HUES6 (cell line): ENCODE data around the gene TAF3.
A peak's percentile ranks its signal among the peaks of the same experiment; 100 is the strongest.

ENCODE experiments used
- H3K27ac ChIP-seq: 2 replicates; pipeline ENCODE4 v1.7.0; 2013; ENCODE audit warnings: low read depth, mild to moderate bottlenecking, low read length, inconsistent platforms
- H3K27me3 ChIP-seq: 2 replicates; pipeline ENCODE4 v1.6.1; 2013; ENCODE audit warnings: low read length; ENCODE audit not compliant: control insufficient read depth, insufficient read depth
- H3K36me3 ChIP-seq: 2 replicates; pipeline ENCODE4 v1.6.1; 2013; ENCODE audit warnings: low read length; ENCODE audit not compliant: control insufficient read depth, insufficient read depth
- H3K4me1 ChIP-seq: 2 replicates; pipeline ENCODE4 v1.6.1; 2013; ENCODE audit warnings: low read length; ENCODE audit not compliant: control insufficient read depth, insufficient read depth
- H3K4me3 ChIP-seq: 2 replicates; pipeline ENCODE4 v1.5.1; 2013; ENCODE audit warnings: low read depth, low read length
- H3K9ac ChIP-seq: one replicate; pipeline ENCODE4 v1.6.1; 2013; ENCODE audit warnings: mild to moderate bottlenecking, low read length
- H3K9me3 ChIP-seq: 2 replicates; pipeline ENCODE4 v1.6.1; 2013; ENCODE audit warnings: low read depth, low read length; ENCODE audit not compliant: control insufficient read depth, insufficient read depth

TAF3 gene

DNA sequence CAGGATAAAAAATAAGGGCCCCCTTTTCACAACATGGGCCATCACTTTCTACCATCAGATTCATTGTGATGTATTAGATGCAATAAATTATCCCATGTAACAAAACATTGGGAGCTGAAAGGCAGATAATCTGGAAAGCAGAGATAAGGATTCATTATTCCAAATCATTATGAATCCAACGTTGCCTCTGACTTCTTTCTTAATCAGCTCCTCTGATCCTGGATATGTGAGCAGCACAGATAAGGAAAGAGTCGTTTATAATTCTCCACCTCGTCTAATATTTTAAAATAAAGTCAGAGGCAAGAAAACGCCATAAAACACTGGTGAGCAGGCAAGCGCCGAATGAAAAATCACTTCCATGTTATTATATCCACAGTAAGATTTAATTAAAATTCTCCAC is 222.3 kb downstream of the TAF3 start:
- peaks cover 48% of the 10 kb centered on the region for H3K4me1 ChIP-seq
- peaks cover 100% of the 10 kb centered on the region for H3K27me3 ChIP-seq
- H3K36me3 ChIP-seq = no peaks in the 10 kb centered on the region

DNA sequence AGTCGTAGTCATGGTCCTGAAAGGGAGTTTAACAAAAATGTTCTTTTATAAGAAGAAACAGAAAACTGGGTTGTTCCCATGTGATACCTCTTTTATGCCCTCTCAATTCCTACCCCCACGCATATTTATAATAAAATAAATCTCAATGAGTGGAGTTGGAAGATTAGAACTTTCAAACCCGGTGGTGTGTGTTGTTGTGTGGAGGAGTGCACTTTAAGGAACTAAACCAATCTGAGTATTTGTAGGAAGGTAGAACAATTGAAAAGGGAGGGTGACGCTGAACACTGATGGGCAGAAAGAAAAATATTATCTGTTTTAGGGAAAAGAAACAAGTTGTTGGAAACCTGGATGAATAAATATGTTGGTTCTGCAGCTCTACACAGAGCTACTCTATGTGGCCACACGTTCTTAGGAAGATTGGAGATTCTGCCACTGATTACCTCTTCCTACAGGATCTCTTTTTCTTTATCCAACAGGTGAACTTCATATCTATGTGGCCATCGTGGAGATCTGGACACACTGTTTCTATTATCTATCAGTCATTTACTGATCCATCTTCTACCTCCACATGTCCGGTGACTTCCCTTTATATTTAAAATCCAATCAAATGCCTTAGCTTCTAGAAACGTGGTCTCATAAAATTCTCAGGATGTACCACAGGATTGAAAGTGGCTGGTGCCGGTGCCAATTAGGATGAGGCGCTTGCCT is 223.1 kb downstream of the TAF3 start:
- H3K27ac ChIP-seq = no peak overlapping the region
- no peak overlapping the region for H3K9ac ChIP-seq
- H3K4me1 ChIP-seq = peaks cover 50% of the 10 kb centered on the region
- H3K36me3 ChIP-seq = no peaks in the 10 kb centered on the region
- H3K4me3 ChIP-seq = no peak overlapping the region
- H3K27me3 ChIP-seq = peaks cover 100% of the 10 kb centered on the region
- H3K9me3 ChIP-seq = no peaks in the 10 kb centered on the region

More for the DNA sequence above, 222.3 kb downstream of the TAF3 start:
- Histone ChIP-seq H3K4me3 (no peak overlapping the region), H3K27ac (no peak overlapping the region), H3K9me3 (no peaks in the 10 kb centered on the region), H3K9ac (no peak overlapping the region)

DNA sequence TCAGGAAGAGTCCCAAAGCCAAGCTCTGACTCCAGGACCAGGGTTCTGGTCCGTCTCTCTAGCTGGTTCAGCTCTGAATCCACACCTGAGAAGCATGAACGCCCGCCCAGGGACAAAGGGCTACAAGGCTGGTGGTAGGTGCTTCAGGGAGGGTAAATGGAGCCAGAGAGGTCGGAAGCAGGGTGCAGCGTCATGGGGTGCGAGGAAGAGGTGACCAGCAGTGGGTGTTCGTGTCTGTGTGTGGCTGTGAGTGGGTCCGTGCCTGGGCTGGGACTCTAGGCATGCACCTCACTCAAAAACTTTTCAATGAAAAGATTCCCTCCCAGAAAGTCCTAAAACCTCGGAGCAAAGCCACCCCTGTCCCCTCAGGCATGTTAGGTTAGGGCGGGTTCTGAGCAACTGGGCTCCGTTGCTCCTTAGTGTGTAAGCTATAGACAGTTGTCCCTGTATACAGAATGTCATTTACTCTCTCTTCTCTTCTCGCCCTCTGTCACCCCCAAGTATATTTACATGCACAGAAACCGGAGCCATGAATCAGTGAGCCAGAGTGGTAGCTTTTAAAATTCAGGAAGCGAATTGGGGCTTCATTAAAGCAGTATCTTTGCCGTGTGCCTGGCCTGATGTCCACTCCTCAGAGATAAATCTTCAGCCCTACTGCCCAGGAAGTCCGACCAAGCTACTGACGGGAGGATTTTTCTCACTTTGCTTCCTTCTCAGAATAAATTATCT is 223.9 kb downstream of the TAF3 start:
- peaks cover 55% of the 10 kb centered on the region for H3K4me1 ChIP-seq

DNA sequence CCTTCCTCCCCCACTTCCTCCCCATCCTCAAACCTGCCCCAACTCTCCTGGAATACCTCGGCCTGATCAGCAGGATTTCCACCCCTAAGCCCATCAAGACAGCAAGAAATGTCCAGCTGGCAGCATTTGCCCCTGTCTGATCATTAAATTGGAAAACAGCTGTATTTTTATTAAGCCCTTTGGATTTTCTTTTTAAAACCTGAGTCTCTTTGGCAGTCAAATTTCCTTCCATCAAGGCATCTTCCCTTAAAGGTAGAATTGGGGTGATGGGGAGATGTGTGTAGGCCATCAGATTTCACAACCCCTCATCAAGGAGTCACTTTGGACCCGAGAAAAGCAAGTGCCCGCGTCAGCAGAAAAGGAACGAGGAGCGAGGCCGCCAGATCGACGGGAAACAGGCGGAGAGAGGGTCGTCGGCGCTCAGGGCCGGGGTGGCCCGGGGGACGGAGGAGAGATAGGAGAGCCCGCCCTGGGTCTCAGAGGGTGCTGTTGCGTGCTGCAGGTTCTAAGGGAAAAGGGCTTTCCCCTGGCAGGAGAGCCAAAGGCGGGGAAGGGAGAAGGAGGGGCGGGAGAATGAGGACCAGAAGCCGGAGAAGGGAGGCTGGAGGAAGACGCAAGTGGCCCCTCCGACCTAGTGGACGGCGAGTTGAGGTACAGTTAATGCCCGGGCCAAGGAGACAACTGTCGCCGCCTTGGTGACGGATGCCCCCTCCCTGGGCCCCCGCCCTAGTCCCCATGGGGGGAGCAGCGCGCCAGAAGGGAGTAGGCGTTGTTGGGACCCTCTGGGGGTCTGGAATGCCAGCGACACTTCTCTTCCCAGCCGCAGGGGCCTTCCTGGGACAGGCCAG is 224.6 kb downstream of the TAF3 start:
- Histone ChIP-seq H3K9ac (no peak overlapping the region), H3K9me3 (no peaks in the 10 kb centered on the region), H3K4me1 (peaks cover 59% of the 10 kb centered on the region), H3K36me3 (no peaks in the 10 kb centered on the region), H3K27ac (no peak overlapping the region), H3K4me3 (peak overlapping the region; percentile 48), H3K27me3 (peaks cover 100% of the 10 kb centered on the region)

More for the DNA sequence above, 223.9 kb downstream of the TAF3 start:
- H3K36me3 ChIP-seq = no peaks in the 10 kb centered on the region
- no peak overlapping the region for H3K9ac ChIP-seq
- no peak overlapping the region for H3K27ac ChIP-seq
- no peaks in the 10 kb centered on the region for H3K9me3 ChIP-seq
- peaks cover 100% of the 10 kb centered on the region for H3K27me3 ChIP-seq
- H3K4me3 ChIP-seq = no peak overlapping the region

DNA sequence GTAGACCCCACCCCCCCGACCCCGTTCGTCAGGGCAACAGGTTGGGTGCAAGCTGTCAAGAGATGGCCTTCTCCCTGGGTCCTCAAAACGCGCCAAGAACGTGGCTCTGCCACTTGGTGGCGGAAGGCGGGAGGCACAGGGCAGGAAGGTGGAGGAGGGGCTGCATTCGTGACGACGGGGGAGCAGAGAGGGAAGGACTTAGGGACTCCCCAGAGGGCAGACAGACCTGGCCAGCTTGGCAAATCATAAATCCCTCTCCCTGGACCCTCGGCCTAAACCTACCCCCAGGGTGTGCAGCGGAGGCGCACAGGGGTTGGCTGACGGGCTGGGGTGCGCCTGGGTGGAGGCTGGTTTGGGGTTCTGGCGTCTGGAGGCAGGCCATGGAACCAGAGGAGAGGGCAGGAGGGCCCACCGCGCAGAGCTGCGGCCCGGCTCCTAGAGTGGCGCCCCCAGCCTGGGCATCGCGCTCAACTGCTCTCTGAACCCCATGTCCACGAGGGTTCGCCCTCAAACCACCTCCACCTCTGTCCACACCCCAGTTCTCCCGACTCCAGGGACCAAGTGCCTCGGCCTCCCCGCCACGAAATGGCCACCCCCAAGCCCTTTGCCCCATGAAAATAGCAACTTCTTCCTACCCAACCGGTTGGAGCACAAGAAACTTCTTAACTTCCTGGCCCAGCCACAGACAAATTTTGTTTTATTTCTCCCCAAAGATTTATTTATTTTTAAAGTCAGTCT is 225.4 kb downstream of the TAF3 start:
- H3K27me3 ChIP-seq = peaks cover 100% of the 10 kb centered on the region
- H3K27ac ChIP-seq = no peak overlapping the region
- no peaks in the 10 kb centered on the region for H3K9me3 ChIP-seq
- H3K9ac ChIP-seq = no peak overlapping the region
- H3K36me3 ChIP-seq = no peaks in the 10 kb centered on the region
- H3K4me3 ChIP-seq = peak overlapping the region; percentile 48
- H3K4me1 ChIP-seq = peaks cover 66% of the 10 kb centered on the region

DNA sequence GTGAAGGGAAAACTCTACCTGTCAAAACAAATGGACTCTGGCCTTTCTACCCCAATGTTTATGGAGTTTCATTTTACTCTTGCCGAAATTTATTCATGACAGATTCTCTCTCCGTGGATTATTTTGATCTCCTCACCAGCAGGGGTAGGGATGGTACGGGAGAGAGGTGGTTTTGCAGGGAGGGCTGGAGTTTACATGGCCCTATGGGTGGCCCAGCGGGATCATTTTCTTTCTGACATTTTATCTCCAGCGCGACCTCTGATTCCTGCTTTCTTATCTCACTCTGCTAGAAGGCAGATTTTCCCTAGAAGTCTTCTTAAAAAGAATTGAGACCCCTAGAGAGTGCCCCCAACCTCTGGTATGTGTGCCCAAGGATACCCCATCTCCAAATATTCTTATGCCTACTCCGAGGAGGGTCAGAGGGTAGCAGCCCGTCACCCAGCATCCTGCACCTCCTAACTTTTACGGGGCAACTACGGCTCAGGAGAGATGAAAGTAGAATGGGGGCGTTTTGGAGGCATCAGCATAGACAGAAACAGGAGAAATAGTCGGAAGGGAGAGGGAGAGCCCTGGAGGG is 226.1 kb downstream of the TAF3 start:
- peak overlapping the region; percentile 54 for H3K4me3 ChIP-seq
- no peak overlapping the region for H3K27ac ChIP-seq
- no peak overlapping the region for H3K9ac ChIP-seq
- no peaks in the 10 kb centered on the region for H3K36me3 ChIP-seq
- peaks cover 69% of the 10 kb centered on the region for H3K4me1 ChIP-seq
- H3K9me3 ChIP-seq = no peaks in the 10 kb centered on the region
- H3K27me3 ChIP-seq = peaks cover 100% of the 10 kb centered on the region

DNA sequence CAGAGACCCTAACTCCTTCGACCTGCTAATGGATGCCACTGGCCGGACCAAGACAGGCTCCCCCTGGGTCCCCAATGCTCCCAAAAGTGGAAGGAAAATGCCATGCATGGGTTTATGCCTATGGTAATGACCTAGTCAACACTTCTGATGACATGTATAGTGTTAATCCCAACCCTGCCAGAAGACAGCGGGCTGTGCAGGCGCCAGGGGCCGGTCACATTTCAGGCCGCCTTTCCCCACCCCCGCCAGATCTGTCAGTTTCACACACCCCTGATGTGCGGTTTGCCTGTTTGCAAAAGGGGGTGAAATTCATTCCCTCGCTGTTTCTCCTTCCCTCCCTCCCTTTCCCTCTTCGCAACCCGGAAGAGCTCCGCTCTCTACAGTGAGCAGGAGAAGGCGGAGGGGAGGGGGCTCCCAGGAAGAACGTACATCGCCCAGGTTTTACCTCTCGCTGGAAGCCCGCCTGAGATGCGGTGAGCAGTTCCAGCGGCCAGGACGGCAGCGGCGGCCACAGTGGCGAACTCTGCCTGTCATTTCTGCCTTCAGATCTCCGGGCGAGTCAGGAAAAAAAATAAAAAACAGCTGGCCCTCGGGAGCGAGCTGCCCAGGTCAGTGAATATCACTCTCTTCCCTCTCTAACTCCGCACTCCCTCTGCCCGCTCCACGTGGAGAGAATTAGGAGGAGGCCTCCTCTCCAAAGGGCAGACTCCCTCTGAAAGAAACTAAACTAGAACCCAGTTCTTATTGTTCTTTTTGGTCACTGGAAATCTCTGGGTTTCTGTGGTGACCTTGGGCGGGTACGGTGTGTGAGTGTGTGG is 226.8 kb downstream of the TAF3 start:
- peak overlapping the region; percentile 22 for H3K9ac ChIP-seq
- H3K4me3 ChIP-seq = peak overlapping the region; percentile 54
- peaks cover 65% of the 10 kb centered on the region for H3K4me1 ChIP-seq
- H3K27ac ChIP-seq = no peak overlapping the region
- H3K27me3 ChIP-seq = peaks cover 100% of the 10 kb centered on the region
- no peaks in the 10 kb centered on the region for H3K9me3 ChIP-seq
- H3K36me3 ChIP-seq = no peaks in the 10 kb centered on the region

DNA sequence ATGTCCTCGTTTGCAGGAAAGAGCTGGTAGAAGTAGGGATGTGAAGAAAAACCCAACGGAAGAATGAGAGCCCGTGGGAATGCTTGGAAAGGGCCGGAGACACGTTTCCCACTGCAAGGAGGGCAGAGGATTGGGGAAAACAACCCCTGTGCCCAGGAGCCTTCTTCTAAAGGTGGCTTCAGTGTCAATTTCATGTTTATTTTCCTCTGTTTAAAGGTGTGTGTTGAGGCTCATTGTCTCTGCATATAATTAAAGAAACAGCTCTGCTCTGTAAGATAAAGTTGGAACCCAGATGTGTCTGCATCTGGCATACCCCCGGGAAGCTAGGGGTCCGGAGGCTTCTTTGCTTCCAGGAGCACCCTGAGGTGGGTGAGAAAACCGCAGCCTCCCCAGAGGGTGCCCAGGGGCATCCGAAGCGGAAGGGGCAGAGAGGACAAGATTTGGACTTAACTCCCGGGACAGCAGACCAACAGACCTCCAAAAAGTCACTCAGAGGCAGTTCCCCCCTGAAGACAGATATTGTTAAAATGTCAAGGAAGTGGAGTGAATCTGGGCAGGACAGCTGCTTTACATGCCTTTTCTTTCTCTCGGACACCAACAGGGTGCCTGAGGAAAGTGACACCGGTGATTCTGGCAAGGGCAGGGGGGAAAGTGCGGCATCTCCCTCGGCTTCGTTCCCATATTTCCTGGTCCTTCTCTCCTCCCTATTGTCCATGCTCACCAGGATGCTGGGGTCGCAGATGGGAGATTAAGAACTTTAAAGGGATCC is 227.6 kb downstream of the TAF3 start:
- Histone ChIP-seq H3K9ac (no peak overlapping the region), H3K9me3 (no peaks in the 10 kb centered on the region), H3K27me3 (peaks cover 100% of the 10 kb centered on the region), H3K4me3 (peak overlapping the region; percentile 54), H3K36me3 (no peaks in the 10 kb centered on the region), H3K27ac (no peak overlapping the region), H3K4me1 (peaks cover 65% of the 10 kb centered on the region)

DNA sequence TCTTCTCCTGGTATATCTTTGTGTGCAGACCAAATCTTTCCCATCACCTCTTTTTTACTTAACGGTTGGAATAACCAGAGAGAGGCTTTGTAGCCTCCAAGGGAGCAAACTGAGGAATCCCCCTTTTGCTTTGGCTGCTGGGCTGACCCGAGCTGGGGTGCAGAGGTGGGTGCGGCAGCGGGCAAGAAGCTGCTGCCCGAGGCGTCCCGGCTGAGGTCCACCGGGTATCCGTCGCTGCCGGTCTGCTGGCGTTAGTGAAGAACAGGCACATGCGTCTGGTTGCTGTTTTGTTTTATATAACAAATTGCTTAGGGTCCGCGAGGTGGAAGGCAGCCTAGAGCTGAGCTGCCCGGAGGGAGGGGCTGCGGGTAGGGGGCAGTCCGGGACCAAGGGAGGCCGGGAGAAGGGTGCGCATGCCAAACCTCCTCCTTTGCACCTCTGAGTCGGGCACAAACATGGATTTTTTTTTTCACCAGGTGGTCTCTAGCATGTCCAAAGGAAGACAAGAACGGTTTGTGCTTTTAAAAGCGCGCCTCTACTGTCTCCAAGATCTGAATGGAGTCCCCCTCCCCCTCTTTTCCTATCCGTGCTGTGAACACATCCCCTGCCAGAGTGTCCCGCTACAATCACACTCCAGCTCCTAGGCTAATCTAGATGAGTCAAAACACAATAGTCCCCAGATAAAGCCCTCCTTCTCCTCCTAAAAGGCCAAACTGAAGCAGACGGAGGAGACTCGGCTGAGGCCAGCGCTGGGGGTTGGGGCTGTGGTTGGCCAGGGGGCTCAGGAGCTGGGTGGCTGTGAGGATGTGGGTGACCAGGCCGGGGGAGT is 229.4 kb downstream of the TAF3 start:
- Histone ChIP-seq H3K27me3 (peaks cover 100% of the 10 kb centered on the region), H3K27ac (no peak overlapping the region), H3K9me3 (no peaks in the 10 kb centered on the region), H3K4me1 (peaks cover 62% of the 10 kb centered on the region), H3K4me3 (peak overlapping the region; percentile 54), H3K9ac (no peak overlapping the region), H3K36me3 (no peaks in the 10 kb centered on the region)
